ENCODE results near the gene FGD4. TPM values are rescaled to one million over a fixed set of nuclear protein-coding genes. Genes with fewer than 3 reads are reported as not detected.

FGD4 gene
- total and polyA plus RNA-seq, 8 donors: 18.6 to 38.9 (median 25.5) TPM

DNA sequence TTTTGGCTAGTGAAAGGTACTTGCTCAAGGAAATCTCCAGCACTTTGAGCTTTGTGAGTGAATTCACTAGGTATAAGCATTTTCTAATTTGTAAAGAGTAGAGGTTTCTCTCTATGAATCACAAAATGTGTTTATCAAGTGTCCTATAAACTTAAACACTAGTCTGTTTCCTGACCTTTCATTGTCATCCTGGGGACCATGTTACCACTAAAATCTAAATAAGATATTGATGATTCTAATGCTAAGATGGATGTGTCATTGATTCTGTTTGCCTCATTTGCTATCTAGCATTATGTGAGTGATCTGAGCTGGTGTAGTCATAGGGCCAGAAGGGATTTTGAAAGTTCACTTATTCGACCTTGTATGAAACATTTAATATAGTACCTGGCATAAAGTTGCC, 199.3 kb downstream of the FGD4 start:
- no peak for DNase-seq
- intact Hi-C loops (cut with DNase I): no loop called here

DNA sequence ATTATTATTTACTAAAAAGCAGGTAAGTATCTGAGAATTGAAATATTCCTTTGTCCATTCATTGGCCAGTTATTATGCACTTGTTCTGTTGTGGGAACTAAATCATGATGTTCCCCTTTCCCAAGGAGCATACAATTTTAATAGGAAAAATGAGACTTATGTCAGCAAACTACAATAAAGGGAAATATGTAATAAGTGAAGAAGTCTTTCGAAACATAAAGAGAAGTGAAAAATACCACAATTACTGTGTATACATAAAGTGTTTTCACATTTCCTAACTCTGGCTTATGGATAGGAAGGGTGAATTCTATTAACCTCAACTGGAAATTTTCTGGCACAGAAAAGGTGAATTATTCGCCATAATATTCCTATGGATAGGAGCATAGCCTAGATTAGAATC, 201.3 kb downstream of the FGD4 start:
- TF ChIP-seq, protein P1, sequence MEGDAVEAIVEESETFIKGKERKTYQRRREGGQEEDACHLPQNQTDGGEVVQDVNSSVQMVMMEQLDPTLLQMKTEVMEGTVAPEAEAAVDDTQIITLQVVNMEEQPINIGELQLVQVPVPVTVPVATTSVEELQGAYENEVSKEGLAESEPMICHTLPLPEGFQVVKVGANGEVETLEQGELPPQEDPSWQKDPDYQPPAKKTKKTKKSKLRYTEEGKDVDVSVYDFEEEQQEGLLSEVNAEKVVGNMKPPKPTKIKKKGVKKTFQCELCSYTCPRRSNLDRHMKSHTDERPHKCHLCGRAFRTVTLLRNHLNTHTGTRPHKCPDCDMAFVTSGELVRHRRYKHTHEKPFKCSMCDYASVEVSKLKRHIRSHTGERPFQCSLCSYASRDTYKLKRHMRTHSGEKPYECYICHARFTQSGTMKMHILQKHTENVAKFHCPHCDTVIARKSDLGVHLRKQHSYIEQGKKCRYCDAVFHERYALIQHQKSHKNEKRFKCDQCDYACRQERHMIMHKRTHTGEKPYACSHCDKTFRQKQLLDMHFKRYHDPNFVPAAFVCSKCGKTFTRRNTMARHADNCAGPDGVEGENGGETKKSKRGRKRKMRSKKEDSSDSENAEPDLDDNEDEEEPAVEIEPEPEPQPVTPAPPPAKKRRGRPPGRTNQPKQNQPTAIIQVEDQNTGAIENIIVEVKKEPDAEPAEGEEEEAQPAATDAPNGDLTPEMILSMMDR (IDR thresholded peaks at IDR 0.05): no peak
- DNase-seq (no peak), ATAC-seq (peak; percentile 21)
- H3K27ac ChIP-seq: peak overlapping the region in 1 of 2 donors; percentile 50
- H3K4me3 ChIP-seq: no peak overlapping the region
- no peaks in the 10 kb centered on the region for H3K27me3 ChIP-seq
- intact Hi-C loops (cut with DNase I): no loop called here
- peaks cover 0 to 44% of the 10 kb centered on the region in 2 donors for H3K36me3 ChIP-seq
- no peaks in the 10 kb centered on the region for H3K9me3 ChIP-seq
- peaks cover 0 to 17% of the 10 kb centered on the region in 2 donors for H3K4me1 ChIP-seq

More for the DNA sequence above, 199.3 kb downstream of the FGD4 start:
- peaks cover 0 to 13% of the 10 kb centered on the region in 2 donors for H3K4me1 ChIP-seq
- H3K9me3 ChIP-seq: no peaks in the 10 kb centered on the region
- no peak overlapping the region for H3K4me3 ChIP-seq
- no peaks in the 10 kb centered on the region for H3K27me3 ChIP-seq
- no peak for ATAC-seq
- no peak overlapping the region for H3K27ac ChIP-seq
- H3K36me3 ChIP-seq: peaks cover 0 to 40% of the 10 kb centered on the region in 2 donors
- TF ChIP-seq, protein P1 (IDR thresholded peaks at IDR 0.05): no peak

- no peak for ATAC-seq
- Histone ChIP-seq H3K27ac (no peak overlapping the region), H3K36me3 (peaks cover 0 to 53% of the 10 kb centered on the region in 2 donors)
These were observed 203.7 kb downstream of the FGD4 start for GRCh38 chr12:32603071-32603470.

GRCh38 chr12:32603858-32604257, 204.5 kb downstream of the FGD4 start:
- intact Hi-C loops (cut with DNase I): no loop called here
- no peaks in the 10 kb centered on the region for H3K9me3 ChIP-seq
- peaks cover 0 to 17% of the 10 kb centered on the region in 2 donors for H3K4me1 ChIP-seq
- H3K27ac ChIP-seq: no peak overlapping the region
- H3K36me3 ChIP-seq: peaks cover 0 to 53% of the 10 kb centered on the region in 2 donors
- ATAC-seq (no peak), DNase-seq (no peak)
- TF ChIP-seq, protein P1 (IDR thresholded peaks at IDR 0.05): no peak
- no peaks in the 10 kb centered on the region for H3K27me3 ChIP-seq
- H3K4me3 ChIP-seq: no peak overlapping the region

More at GRCh38 chr12:32603071-32603470, 203.7 kb downstream of the FGD4 start:
- Histone ChIP-seq H3K4me3 (no peak overlapping the region), H3K4me1 (peaks cover 0 to 17% of the 10 kb centered on the region in 2 donors), H3K9me3 (no peaks in the 10 kb centered on the region), H3K27me3 (no peaks in the 10 kb centered on the region)
- TF ChIP-seq, protein P1 (IDR thresholded peaks at IDR 0.05): no peak
- intact Hi-C loops (cut with DNase I): no loop called here
- no peak for DNase-seq

DNA sequence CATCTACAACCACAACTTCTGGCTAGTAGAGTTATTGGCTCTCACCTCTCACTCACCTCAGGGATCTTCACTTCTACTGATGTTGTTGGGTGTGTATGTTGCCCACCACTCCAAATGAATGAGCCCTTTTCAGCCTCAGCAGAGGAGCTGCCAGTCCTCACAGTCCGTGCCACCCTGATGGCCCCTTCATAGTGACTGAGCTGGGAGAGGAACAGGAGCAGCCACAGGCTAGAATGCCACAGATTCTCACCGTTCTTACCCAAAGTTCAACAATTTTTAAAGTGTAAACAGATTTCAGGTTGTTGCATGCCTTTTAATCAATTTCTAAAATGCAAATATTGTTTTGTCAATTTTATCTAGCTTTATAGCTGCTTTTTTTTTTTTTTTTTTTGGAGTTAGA, 205.2 kb downstream of the FGD4 start:
- TF ChIP-seq, protein P1 (IDR thresholded peaks at IDR 0.05): no peak
- H3K27ac ChIP-seq: no peak overlapping the region
- DNase-seq (no peak), ATAC-seq (no peak)
- H3K27me3 ChIP-seq: no peaks in the 10 kb centered on the region
- no peak overlapping the region for H3K4me3 ChIP-seq
- peaks cover 0 to 59% of the 10 kb centered on the region in 2 donors for H3K36me3 ChIP-seq
- H3K9me3 ChIP-seq: no peaks in the 10 kb centered on the region
- intact Hi-C loops (cut with DNase I): no loop called here
- H3K4me1 ChIP-seq: peaks cover 0 to 17% of the 10 kb centered on the region in 2 donors

Measured in left lung (tissue), 10 donors.